H1 (cell line): ENCODE results near the gene UBA6. TPM values are rescaled to one million over a fixed set of nuclear protein-coding genes. Genes with fewer than 3 reads are reported as not detected.

Source experiments
- CTCF ChIA-PET: fragments of 300-600 bp; sonication (Branson Sonifier 250); formaldehyde crosslinking; loops from one replicate; lab custom pipeline; 2021; ENCODE audit not compliant: partially characterized antibody; lab: Charles Lee
- POLR2A ChIA-PET: fragments of 300-600 bp; sonication (Branson Sonifier 250); formaldehyde crosslinking; loops from one replicate; lab custom pipeline; 2021; ENCODE audit warnings: inconsistent platforms; ENCODE audit not compliant: partially characterized antibody; lab: Charles Lee
- DNase-seq, 2 experiments: peaks; one replicate each; pipeline versions ENCODE4 v3.0.0 to v3.0.0-alpha.2; 2010 to 2022; ENCODE audit warnings: low spot score in 2 of 2, low read depth in 1 of 2, mixed read lengths in 1 of 2
- FAIRE-seq: peaks from 2 replicates; lab custom pipeline; 2011; peaks lifted over from hg19 to GRCh38; lab: Jason Lieb, UNC
- H2AFZ ChIP-seq: 2 replicates; pipeline ENCODE4 v1.8.1; 2012; ENCODE audit warnings: low read length, inconsistent platforms
- H2AK5ac ChIP-seq: 2 replicates; pipeline ENCODE4 v1.6.1; 2013; ENCODE audit warnings: low read depth, low read length
- H2BK120ac ChIP-seq: replicated peaks from 2 replicates; pipeline ENCODE3; 2013; ENCODE audit warnings: low read depth, low read length, inconsistent platforms
- H2BK12ac ChIP-seq: 2 replicates; pipeline ENCODE4 v1.6.1; 2013; ENCODE audit warnings: low read depth, low read length
- H2BK15ac ChIP-seq: 2 replicates; pipeline ENCODE4 v1.6.1; 2013; ENCODE audit warnings: low read length
- H2BK20ac ChIP-seq: 2 replicates; pipeline ENCODE4 v1.6.1; 2013; ENCODE audit warnings: low read length
- H2BK5ac ChIP-seq: 2 replicates; pipeline ENCODE4 v1.6.1; 2013; ENCODE audit warnings: low read depth, low read length
- H3K14ac ChIP-seq: 2 replicates; pipeline ENCODE4 v1.6.1; 2013; ENCODE audit warnings: inconsistent platforms; ENCODE audit not compliant: insufficient read length
- H3K18ac ChIP-seq: 2 replicates; pipeline ENCODE4 v1.6.1; 2013; ENCODE audit warnings: low read length; ENCODE audit errors: extremely low read depth
- H3K23ac ChIP-seq: 2 replicates; pipeline ENCODE4 v1.6.1; 2013; ENCODE audit warnings: inconsistent platforms; ENCODE audit not compliant: insufficient read length
- H3K23me2 ChIP-seq: 2 replicates; pipeline ENCODE4 v1.6.1; 2013; ENCODE audit warnings: low read depth, low read length
- H3K27ac ChIP-seq: 2 replicates; pipeline ENCODE4 v1.6.1; 2011; ENCODE audit warnings: low read depth, low read length, inconsistent platforms
- H3K27me3 ChIP-seq, 4 experiments: replicated peaks in 1 of 4; 1 replicate in 1 of 4; 2 replicates in 3 of 4; pipeline versions ENCODE4 v1.6.1 to v1.8.1; 2011 to 2013; ENCODE audit warnings: low read length in 3 of 4, mild to moderate bottlenecking in 3 of 4, inconsistent platforms in 2 of 4, mixed read lengths in 2 of 4, moderate library complexity in 1 of 4; ENCODE audit not compliant: control insufficient read depth in 3 of 4, insufficient read depth in 3 of 4; ENCODE audit errors: extremely low read depth in 1 of 4
- H3K36me3 ChIP-seq, 4 experiments: 2 replicates each; pipeline versions ENCODE4 v1.6.1 to v1.8.1; 2011 to 2013; ENCODE audit warnings: mild to moderate bottlenecking in 4 of 4, low read length in 3 of 4, moderate library complexity in 2 of 4, control low read depth in 1 of 4, inconsistent platforms in 1 of 4; ENCODE audit not compliant: insufficient read depth in 4 of 4, control insufficient read depth in 2 of 4
- H3K4ac ChIP-seq: replicated peaks from 2 replicates; pipeline ENCODE3; 2013; ENCODE audit warnings: low read length, low read depth, mixed read lengths, inconsistent platforms; ENCODE audit not compliant: insufficient read length
- H3K4me1 ChIP-seq, 4 experiments: replicated peaks in 1 of 4; 1 replicate in 1 of 4; 2 replicates in 3 of 4; pipeline versions ENCODE4 v1.6.1 to v1.8.1; 2011 to 2013; ENCODE audit warnings: low read length in 3 of 4, inconsistent platforms in 2 of 4, mixed read lengths in 1 of 4; ENCODE audit not compliant: insufficient read depth in 4 of 4, control insufficient read depth in 3 of 4
- H3K4me2 ChIP-seq, 2 experiments: 2 replicates each; pipeline versions ENCODE4 v1.6.1 to v1.8.1; 2011 to 2013; ENCODE audit warnings: low read depth in 2 of 2, low read length in 2 of 2, control low read depth in 1 of 2, inconsistent platforms in 1 of 2, mild to moderate bottlenecking in 1 of 2; ENCODE audit not compliant: insufficient read depth in 1 of 2
- H3K4me3 ChIP-seq, 4 experiments: fragments of 200-600, 300-600 bp in 1 of 4; sonication (generic), shearing (Covaris generic), sonication (Bioruptor Twin) in 1 of 4; 2 replicates each; pipeline versions ENCODE4 v1.5.1 to v1.8.1; 2011 to 2016; ENCODE audit warnings: low read length in 4 of 4, low read depth in 3 of 4, control low read depth in 2 of 4, inconsistent platforms in 2 of 4, mild to moderate bottlenecking in 2 of 4, mixed read lengths in 1 of 4, moderate library complexity in 1 of 4; ENCODE audit not compliant: insufficient read depth in 2 of 4; ENCODE audit errors: extremely low read depth in 1 of 4
- H3K56ac ChIP-seq: replicated peaks from 2 replicates; pipeline ENCODE3; 2013; ENCODE audit warnings: low read depth, mild to moderate bottlenecking, mixed read lengths, low read length, inconsistent platforms; ENCODE audit not compliant: insufficient read length
- H3K79me1 ChIP-seq: 2 replicates; pipeline ENCODE4 v1.6.1; 2013; ENCODE audit warnings: low read depth, low read length, control low read depth
- H3K79me2 ChIP-seq, 2 experiments: 2 replicates each; pipeline versions ENCODE4 v1.6.1 to v1.8.1; 2012 to 2013; ENCODE audit warnings: low read length in 2 of 2, mild to moderate bottlenecking in 2 of 2, inconsistent platforms in 1 of 2; ENCODE audit not compliant: insufficient read depth in 2 of 2, control insufficient read depth in 1 of 2
- H3K9ac ChIP-seq, 4 experiments: replicated peaks in 1 of 4; 1 replicate in 1 of 4; 2 replicates in 3 of 4; pipeline versions ENCODE4 v1.6.1 to v1.8.1; 2011 to 2013; ENCODE audit warnings: low read depth in 3 of 4, low read length in 3 of 4, control low read depth in 2 of 4, mild to moderate bottlenecking in 2 of 4, moderate library complexity in 2 of 4, inconsistent platforms in 1 of 4; ENCODE audit errors: extremely low read depth in 1 of 4
- H3K9me3 ChIP-seq, 2 experiments: 2 replicates each; pipeline versions ENCODE4 v1.6.1 to v1.8.1; 2012 to 2013; ENCODE audit warnings: mild to moderate bottlenecking in 2 of 2, moderate library complexity in 2 of 2, control low read depth in 1 of 2, inconsistent platforms in 1 of 2, low read depth in 1 of 2, low read length in 1 of 2, mixed read lengths in 1 of 2; ENCODE audit not compliant: insufficient read depth in 2 of 2
- H4K20me1 ChIP-seq, 2 experiments: replicated peaks in 1 of 2; 2 replicates each; pipeline versions ENCODE3 to v1.8.1; 2011 to 2013; ENCODE audit warnings: inconsistent platforms in 2 of 2, low read length in 2 of 2, mild to moderate bottlenecking in 1 of 2; ENCODE audit not compliant: insufficient read depth in 2 of 2, control insufficient read depth in 1 of 2
- H4K5ac ChIP-seq: 2 replicates; pipeline ENCODE4 v1.6.1; 2013; ENCODE audit warnings: low read length, low read depth, mixed read lengths, inconsistent platforms; ENCODE audit not compliant: insufficient read length
- H4K8ac ChIP-seq: 2 replicates; pipeline ENCODE4 v1.8.0; 2013; ENCODE audit warnings: mild to moderate bottlenecking, moderate library complexity, low read length, inconsistent platforms; ENCODE audit not compliant: insufficient read depth; ENCODE audit errors: extremely low read depth
- H4K91ac ChIP-seq: replicated peaks from 2 replicates; pipeline ENCODE3; 2013; ENCODE audit warnings: low read length, mixed read lengths, inconsistent platforms; ENCODE audit not compliant: insufficient read length
- CBX8 ChIP-seq: fragments of 300-800, 300-1000 bp; sonication (generic); IDR thresholded peaks from 2 replicates; pipeline ENCODE4 v1.7.1; 2016; ENCODE audit warnings: low read depth, low read length, borderline replicate concordance
- HDAC6 ChIP-seq: IDR thresholded peaks from one replicate; pipeline ENCODE4 v1.7.1; 2012; ENCODE audit warnings: low read depth, mild to moderate bottlenecking, inconsistent platforms, low read length, moderate library complexity
- KDM1A ChIP-seq: fragments of 200-600, 300-600 bp; sonication (generic); IDR thresholded peaks from 2 replicates; pipeline ENCODE4 v1.7.1; 2016; ENCODE audit warnings: mild to moderate bottlenecking, low read length, borderline replicate concordance
- POLR2AphosphoS5 ChIP-seq: IDR thresholded peaks from 2 replicates; pipeline ENCODE4 v1.6.1; 2011; ENCODE audit warnings: low read depth, low read length
- SUZ12 ChIP-seq: fragments of 200-600 bp; sonication (generic); IDR thresholded peaks from 2 replicates; pipeline ENCODE4 v1.6.1; 2012; ENCODE audit warnings: mild to moderate bottlenecking, inconsistent platforms, low read length, moderate library complexity, mixed read lengths
- WGBS, 2 experiments: shearing (Covaris generic) in 1 of 2; methylation state at CpG; one replicate each; pipeline versions ENCODE4 v1.1.6 to v1.1.7; 2013 to 2015; ENCODE audit warnings: low lambda C conversion rate in 2 of 2, mixed read lengths in 2 of 2, inconsistent platforms in 1 of 2, low coverage in 1 of 2, missing lambda C conversion rate in 1 of 2; ENCODE audit not compliant: insufficient replicate concordance in 2 of 2, insufficient coverage in 1 of 2, insufficient read length in 1 of 2; ENCODE audit errors: extremely low coverage in 1 of 2, missing lambda C conversion rate in 1 of 2; 5-methylcytosine and 5-hydroxymethylcytosine counted together
- polyA plus RNA-seq, 7 experiments: library from polyadenylated mRNA; depleted of rRNA in 3 of 7; stranded (reverse) in 5 of 7; unstranded in 2 of 7; fragments of >200 nt in 5 of 7; fragments of 200-250 nt in 2 of 7; gene quantifications; 1 replicate in 5 of 7; 2 replicates in 1 of 7; 4 replicates in 1 of 7; pipeline versions ENCODE4 v1.2.1 to v1.2.3, GENCODE V29; 2011 to 2013; ENCODE audit warnings: missing spikeins in 2 of 7, mixed read lengths in 2 of 7
- total RNA-seq: library from RNA; stranded (reverse); fragmentation: NEBNext Ultra II Directional; extraction: Animal tissue kit (Norgen Biotek cat#: 25700); gene quantifications from 2 replicates; pipeline ENCODE4 v1.2.1, GENCODE V29; 2021

Gene UBA6
- total and polyA plus RNA-seq, 2 of the 8 experiments (the other 6 are each of a cell fraction or from before 2014, with no cell fraction given): 17.4 to 74.3 TPM

DNA sequence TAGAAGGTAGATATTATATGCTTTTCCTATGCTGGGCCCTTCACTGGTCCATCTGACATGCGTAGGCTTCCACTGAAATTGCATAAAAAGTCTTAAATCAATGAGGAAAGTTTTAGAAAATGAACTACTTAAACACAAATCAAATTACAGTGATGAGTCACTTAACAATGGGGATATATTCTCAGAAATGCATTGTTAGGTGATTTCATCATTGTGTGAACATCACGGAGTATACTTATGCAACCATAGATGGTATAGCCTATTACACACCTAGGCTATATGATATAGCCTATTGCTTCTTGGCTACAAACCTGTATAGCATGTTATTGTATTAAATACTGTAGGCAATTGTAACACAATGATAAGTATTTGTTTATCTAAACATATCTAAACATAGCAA lies 132.1 kb downstream of the UBA6 start:
- Histone ChIP-seq H3K27ac (no peak overlapping the region), H3K23me2 (no peaks in the 10 kb centered on the region), H3K4me1 (no peaks in the 10 kb centered on the region), H2AFZ (no peak overlapping the region), H3K79me2 (no peaks in the 10 kb centered on the region), H2BK120ac (no peak overlapping the region), H4K8ac (no peak overlapping the region), H3K79me1 (no peaks in the 10 kb centered on the region), H3K4ac (no peak overlapping the region), H3K27me3 (no peaks in the 10 kb centered on the region), H4K20me1 (no peaks in the 10 kb centered on the region), H3K9ac (no peak overlapping the region), H3K18ac (no peak overlapping the region), H2BK12ac (no peak overlapping the region), H3K9me3 (no peaks in the 10 kb centered on the region), H2BK5ac (no peak overlapping the region), H3K23ac (no peak overlapping the region), H2BK20ac (no peak overlapping the region), H2BK15ac (no peak overlapping the region), H3K14ac (no peak overlapping the region), H3K4me2 (no peak overlapping the region), H3K4me3 (no peak overlapping the region), H3K56ac (no peak overlapping the region), H3K36me3 (no peaks in the 10 kb centered on the region), H4K5ac (no peak overlapping the region), H4K91ac (no peak overlapping the region), H2AK5ac (no peak overlapping the region)
- CTCF ChIA-PET: no interaction called here
- no peak for TF ChIP-seq CBX8
- TF ChIP-seq KDM1A: no peak
- no peak for TF ChIP-seq POLR2AphosphoS5
- no peak for TF ChIP-seq SUZ12
- no peak for TF ChIP-seq HDAC6
- POLR2A ChIA-PET: no interaction called here
- no peak for DNase-seq
- 95% methylated on average over 2 of the region's 2 CpGs; no CpG with 5 or more reads in 1 of the 2 experiments for WGBS, 2 experiments
- FAIRE-seq: no peak
